ENCODE measurements around the gene QSOX2. TPM values are rescaled to one million over a fixed set of nuclear protein-coding genes. Genes with fewer than 3 reads are reported as not detected.
"Not testable (repeated sequence)": the region's sequence is repeated elsewhere in the genome, so short reads cannot be mapped to it uniquely, and the experiment has no call there.

QSOX2 gene
- total RNA-seq, 1 donor from 2014 or later: 7.8 TPM

- DNase-seq: no peak
These were observed 7.9 kb downstream of the QSOX2 start for GRCh38 chr9:136237486-136238341.

GRCh38 chr9:136236471-136237410 lies 8.9 kb downstream of the QSOX2 start:
- DNase-seq: not testable (repeated sequence)

DNA sequence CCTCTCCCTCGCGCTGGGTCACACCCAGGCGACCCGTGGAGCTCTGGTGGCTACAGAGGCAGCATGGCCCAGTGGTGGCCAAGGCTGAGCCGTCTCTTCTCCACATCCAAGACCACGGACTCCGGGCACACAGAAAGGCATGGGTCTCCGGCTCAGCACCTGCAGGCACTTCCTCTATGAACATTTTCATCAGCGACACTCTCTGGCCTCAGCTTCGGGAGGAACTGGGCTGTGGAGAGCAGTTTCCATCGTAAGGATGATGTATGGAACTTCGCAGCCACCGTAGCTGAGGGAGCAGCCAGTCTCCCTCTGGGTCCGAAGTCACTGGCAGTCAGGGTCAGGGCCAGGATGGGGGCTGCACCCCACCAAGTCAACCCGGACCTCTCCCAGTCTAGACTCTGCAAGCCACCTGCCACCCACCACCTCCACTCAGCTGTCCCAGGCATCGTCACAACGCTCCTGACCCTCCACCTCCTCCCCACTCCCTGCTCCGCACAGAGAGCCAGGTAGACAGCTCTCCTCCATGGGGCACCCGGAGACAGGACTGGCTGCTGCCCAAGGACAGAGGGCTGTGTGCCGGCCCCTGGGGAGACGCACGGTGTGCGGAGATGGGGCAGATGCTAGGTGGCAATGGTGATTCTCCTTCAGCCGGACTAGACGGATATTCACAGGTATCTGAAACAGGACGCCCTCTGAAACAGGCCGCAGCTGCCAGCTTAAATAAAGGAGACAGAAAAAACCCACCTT lies 9.7 kb downstream of the QSOX2 start:
- DNase-seq: no peak

GRCh38 chr9:136235171-136235570 lies 10.4 kb downstream of the QSOX2 start:
- DNase-seq: no peak

DNA sequence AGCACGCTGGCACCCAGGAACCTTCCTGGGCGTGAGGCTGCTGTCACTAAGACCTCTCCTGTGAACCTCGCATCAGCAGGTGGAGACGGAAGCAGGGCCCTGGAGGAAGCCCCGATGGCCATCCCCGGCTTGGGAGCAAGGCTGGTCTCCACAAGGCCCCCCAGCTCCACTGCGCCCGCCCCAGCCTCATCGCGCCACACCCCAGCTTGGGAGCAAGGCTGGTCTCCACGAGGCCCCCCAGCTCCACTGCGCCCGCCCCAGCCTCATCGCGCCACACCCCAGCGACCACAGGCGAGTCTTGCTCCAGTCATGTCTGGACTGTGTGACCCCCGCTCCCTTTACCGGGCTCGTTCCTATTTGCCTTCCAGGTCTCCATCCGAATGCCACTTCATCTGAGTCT lies 11.0 kb downstream of the QSOX2 start:
- no peak for DNase-seq

- no peak for DNase-seq
These were observed 11.7 kb downstream of the QSOX2 start for GRCh38 chr9:136233868-136234267.

DNA sequence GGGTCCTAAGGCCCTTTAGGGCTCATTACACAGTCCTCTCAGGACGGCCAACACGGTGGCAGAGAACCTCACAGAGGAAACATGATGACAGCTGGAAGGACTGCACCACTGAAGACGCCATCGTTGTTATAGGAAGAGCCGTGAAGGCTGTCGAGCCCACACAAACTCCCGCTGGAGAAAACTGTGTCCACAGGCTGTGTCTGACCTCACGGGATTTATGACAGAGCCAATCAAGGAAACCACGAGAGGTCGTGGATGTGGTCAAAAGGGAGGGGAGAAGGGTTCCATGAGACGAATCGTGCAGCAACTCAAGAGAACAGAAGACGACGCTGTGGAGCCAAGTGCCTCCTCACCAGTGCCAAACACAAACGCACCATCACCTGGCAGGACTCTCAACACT lies 12.2 kb downstream of the QSOX2 start:
- DNase-seq: no peak

GRCh38 chr9:136232969-136233368 lies 12.6 kb downstream of the QSOX2 start:
- DNase-seq: no peak

DNA sequence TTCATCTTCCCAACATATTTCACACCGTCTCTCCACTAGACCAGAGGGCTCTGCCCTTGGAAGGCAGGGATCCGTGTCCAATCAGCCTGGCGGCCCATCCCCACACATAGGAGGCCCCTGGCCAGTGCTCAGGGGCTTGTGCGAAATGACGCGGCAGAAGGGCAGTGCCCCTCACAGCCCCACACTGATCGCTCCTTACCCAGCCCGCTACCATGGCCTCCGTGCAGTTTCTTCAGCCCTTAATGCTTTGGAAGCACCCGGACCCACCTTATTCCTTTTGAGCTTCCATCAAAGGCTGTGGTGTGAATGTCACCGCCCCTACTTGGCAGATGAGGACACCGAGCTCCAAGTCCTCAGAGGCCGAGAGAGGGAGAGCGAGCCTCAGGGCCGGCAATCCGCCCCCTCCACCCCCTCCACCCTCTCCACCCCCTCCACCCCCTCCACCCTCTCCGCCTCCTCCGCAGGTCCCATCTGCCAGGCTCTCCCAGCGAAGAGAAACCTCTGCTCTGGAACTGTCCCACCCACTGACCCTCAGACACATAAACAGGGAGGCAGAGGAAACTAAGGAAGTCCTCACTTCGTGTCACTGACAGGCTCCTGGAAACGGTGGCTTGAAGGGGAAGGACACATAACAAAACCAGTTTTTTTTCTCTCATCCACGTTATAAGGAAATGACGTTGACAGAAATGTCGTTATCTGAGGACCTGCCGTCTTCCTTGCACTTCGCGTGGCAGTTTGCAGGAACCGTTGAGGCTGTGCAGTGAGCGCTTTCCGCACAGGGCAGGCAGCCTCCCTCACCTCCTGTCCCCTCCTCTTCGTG lies 13.9 kb downstream of the QSOX2 start:
- no peak for DNase-seq

- no peak for DNase-seq
These were observed 14.8 kb downstream of the QSOX2 start for GRCh38 chr9:136230773-136231172.

- no peak for DNase-seq
These were observed 15.2 kb downstream of the QSOX2 start for GRCh38 chr9:136230365-136230764.

- DNase-seq: no peak
These were observed 16.2 kb downstream of the QSOX2 start for GRCh38 chr9:136229096-136230065.

DNA sequence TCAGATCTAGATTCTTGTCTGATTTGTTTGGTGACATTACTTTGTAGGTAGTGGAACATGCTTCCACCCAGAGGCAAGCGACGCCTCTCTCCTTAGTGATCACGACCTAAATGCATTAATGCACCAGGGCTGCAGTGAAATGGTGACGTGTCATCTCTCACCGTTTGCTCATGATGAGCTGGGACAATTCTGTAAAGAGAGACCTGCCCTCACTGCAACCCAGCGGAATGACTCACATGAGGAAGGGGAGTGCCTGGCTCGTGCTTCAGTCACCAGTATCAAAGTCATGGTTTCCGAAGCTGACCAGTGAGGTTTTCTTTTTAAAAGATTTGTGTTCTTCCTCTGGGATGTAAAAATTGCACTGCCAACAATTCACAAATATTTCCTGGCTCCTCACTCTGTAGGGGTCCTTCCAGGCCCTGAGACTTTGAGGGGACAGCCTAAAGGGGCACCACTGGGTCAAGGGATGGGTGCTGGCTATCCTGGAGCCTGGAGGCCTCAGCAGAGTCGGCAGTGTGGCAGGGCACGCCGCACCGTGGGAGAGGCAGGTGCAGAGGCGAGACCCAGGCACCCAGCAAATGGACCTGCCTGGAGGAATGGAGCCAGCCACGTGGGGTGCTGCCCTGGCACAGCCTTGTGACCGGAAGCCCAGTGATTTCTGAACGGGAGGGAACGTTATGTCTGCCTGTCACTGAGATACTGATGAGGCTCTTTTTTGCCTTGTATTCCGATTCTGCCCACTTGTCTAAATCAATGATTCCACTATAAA lies 17.3 kb downstream of the QSOX2 start:
- DNase-seq: no peak

DNA sequence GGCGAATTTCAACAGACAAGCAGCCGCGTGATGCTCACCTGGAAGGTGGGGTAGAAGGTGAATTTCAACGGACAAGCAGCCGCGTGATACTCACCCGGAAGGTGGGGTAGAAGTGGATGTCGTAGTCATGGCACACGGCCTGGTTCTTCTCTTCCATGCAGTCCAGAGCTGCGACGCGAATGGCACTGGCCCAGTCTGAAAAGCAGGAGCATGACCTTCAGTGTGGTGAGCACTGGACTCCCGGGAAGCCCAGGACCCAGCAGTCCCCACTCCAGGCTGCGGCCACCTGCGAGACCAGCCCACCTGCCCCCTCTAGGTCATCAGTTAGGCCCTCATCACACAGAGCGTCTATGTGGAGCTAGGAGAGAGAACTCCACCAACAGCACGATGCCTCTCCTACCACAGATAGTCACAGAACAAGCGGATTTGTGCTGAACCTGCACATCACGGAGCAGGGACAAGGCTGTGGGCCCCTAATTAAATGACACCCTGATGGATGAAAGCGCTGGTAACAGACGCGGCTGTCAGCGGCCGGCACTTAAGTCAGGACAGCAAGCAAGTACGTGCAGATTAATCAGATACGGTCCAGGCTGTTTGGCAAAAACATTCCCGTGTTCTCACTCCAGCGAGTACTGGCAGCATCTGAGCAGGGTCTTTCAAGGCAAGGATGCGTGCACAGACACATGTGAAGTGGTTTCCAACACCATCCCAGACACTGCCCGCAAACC lies 18.8 kb downstream of the QSOX2 start:
- no peak for DNase-seq

- DNase-seq: peak; percentile 4
These were observed 19.6 kb downstream of the QSOX2 start for GRCh38 chr9:136225748-136226679.

DNA sequence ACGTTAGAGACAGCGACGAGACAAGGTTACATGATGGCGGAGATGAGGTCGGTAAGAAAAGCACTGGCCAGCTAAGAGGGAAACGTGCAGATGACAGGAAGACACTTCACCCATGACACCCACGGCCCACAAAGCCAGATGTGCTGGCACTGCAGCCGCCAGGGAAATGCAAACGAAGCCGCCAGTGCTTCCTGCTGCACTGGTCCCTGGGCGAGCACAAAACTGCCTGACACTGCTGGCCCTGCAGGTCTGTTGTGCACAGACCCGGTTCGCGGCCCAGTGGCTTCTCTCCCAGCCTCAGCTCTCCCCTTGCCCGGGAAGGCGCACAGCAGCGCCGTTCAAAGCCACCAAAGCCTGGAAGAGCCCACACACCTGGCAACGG lies 20.3 kb downstream of the QSOX2 start:
- no peak for DNase-seq

- DNase-seq: no peak
These were observed 21.6 kb downstream of the QSOX2 start for GRCh38 chr9:136223871-136224640.
